22Rv1 (cell line): ENCODE data around the gene SERPINB6.

Source experiments
- ZFX ChIP-seq: fragments of 450-650 bp; IDR thresholded peaks from 2 replicates; pipeline ENCODE4 v1.6.1; 2017; ENCODE audit warnings: antibody characterized with exemption, borderline replicate concordance
- TF ChIP-seq, protein P1 (sequence below): fragments of 450-650 bp; IDR thresholded peaks from 2 replicates; pipeline ENCODE4 v1.5.1; 2017; ENCODE audit warnings: mild to moderate bottlenecking

DNA sequence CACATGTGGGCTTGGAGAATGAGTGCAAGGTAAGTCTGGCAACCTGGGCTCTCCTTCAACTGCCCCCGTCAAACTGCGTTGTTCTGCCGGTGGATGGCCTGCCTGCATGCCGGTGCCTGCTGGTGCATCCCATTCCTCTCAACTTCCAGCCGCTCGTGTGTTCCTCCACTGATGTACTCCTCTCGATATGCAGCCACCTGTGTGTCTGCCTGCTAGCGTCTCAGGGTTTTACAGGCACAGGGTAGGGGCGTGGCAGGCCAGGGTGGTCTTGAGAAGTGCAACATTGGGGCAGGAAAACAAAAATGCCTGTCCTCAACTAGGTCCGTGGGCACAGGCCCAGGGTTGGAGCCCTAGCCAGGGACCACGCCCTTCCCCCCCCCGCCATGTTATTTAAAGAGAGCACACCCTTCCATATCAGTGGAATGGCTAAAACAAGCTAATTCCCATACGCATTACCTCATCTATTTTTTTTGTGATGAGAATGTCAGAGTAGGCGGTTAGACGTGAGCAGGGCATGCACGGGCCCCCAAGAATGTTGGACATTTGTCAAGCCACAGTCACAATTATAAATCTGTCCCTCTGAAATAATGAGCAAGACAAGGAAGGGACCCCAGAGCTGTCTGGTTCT lies 33.2 kb downstream of the SERPINB6 start:
- TF ChIP-seq, protein P1, sequence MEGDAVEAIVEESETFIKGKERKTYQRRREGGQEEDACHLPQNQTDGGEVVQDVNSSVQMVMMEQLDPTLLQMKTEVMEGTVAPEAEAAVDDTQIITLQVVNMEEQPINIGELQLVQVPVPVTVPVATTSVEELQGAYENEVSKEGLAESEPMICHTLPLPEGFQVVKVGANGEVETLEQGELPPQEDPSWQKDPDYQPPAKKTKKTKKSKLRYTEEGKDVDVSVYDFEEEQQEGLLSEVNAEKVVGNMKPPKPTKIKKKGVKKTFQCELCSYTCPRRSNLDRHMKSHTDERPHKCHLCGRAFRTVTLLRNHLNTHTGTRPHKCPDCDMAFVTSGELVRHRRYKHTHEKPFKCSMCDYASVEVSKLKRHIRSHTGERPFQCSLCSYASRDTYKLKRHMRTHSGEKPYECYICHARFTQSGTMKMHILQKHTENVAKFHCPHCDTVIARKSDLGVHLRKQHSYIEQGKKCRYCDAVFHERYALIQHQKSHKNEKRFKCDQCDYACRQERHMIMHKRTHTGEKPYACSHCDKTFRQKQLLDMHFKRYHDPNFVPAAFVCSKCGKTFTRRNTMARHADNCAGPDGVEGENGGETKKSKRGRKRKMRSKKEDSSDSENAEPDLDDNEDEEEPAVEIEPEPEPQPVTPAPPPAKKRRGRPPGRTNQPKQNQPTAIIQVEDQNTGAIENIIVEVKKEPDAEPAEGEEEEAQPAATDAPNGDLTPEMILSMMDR: no peak
- TF ChIP-seq ZFX: no peak
